ENCODE results near the gene B4GALNT4. TPM values are rescaled to one million over a fixed set of nuclear protein-coding genes. Genes with fewer than 3 reads are reported as not detected.
"Not testable (repeated sequence)": the region's sequence is repeated elsewhere in the genome, so short reads cannot be mapped to it uniquely, and the experiment has no call there.

The B4GALNT4 gene
- total RNA-seq, 1 donor from 2014 or later, result not detected

DNA sequence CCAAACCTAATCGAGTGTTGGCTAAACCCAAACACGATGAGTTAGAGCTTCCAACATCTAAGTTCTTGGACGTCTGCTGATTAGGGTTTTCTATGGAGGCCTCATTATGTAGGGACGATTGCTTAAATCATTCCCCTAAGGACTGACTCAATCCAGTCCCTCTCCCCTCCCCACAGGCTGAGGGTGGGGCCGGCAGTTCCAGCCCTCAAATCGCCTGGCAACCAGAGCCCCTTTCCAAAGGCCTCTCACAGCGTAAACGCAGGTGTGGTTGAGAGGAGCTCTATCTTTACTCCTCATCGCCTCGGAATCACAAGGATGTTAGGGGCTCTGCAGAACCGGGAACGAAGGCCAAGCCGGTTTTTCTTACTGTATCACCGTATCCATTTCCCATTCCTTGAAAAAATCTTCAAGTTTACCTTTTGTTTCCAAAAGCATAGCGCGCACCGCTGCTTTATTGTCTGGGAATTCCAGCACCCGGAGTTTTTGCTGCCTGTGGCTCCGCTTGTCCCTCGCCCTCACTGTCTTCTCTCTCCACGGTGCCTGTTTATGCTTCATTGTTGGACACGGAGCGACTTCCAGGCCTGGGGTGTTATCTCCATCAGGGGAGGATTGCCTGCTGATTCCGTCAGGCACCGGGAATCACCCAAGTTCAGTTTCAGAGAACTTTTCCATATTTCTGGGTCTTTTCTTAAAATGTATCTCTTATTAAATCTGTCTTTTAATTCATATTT, 34.9 kb upstream of the B4GALNT4 start:
- DNase-seq (ENCODE audit: low spot score), result peak; percentile 86

DNA sequence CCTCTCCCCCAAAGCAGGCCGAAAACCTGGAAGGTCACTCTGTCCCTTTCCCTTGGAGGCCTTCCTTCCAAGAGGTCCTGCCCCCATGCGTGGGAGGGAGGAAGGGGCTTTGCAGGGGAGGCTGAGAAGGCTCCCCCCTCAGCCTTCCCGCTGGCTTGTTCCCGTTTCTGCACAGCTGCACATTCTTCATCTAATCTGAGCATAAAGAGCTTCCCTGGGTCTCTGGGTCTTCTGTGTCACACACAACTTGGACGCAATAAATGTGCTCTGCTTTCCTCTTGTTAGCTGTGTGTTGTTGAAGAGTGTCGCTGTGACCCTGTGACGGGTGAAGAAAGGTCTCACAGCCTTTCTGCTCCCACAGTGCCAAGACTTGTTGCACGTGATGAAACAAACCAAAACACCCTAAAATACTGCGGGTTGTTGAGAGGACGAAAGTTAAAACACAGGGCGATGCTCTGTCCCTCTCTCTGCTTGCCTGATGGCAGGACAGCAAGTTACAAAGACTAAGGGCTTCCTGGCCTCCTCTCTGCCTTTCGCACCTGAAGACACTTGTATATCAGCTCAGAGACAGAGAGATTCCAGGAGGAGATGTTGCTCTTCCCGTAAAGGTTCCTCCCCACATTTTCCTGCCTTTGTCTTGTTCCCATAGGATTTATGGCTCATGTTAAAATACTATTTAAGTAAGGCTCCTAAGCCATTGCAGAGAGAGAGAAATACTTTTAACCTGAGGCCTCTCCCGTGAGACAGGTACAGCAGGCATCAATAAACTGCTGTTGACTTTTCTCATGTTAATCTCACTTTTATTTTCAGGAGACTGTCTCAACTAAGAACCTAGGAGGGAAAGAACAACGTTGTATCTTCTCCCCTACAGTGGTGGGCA, 33.3 kb upstream of the B4GALNT4 start:
- DNase-seq (ENCODE audit: low spot score), result peak; percentile 68

DNA sequence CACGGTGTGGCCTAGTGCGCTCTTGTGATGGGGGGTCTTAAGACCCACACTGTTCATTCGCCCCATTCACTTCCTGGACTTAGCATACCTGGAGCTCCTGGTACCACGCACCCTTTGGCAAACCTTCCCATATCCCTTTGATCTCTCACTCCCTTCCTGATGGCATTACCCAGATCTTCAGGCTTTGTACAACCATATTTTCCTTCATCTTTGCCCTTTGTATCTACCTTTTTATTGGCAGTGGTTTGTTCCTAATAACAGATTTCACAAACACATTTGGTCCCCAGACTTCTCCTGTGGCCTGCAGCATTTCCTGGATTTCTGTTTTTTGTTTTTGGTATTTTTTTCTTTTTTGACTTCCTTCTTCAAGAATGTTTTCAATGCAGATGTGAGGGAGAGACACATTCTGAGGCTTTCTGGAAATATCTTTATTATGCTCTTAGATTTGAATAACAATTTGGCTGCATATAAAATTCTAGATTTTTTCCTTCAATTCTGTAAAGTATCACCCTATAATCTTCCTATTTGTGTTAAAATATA, 32.6 kb upstream of the B4GALNT4 start:
- DNase-seq (ENCODE audit: low spot score), result no peak

DNA sequence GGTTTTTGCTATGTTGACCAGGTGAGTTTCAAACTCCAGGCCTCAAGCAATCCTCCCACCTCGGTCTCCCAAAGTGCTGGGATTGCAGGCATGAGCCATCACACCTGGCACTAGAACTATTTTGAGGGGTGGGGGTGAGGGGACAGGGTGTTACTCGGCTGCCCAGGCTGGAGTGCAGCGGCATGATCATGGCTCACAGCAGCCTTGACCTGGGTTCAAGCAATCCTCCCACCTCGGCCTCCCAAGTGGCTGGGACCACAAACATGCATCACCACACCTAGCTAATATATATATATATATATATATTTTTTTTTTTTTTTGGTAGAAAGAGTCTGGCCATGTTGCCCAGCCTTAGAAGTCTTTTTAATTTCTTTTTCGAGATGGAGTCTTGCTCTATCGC, 31.6 kb upstream of the B4GALNT4 start:
- peak; percentile 14 for DNase-seq (ENCODE audit: low spot score)

DNA sequence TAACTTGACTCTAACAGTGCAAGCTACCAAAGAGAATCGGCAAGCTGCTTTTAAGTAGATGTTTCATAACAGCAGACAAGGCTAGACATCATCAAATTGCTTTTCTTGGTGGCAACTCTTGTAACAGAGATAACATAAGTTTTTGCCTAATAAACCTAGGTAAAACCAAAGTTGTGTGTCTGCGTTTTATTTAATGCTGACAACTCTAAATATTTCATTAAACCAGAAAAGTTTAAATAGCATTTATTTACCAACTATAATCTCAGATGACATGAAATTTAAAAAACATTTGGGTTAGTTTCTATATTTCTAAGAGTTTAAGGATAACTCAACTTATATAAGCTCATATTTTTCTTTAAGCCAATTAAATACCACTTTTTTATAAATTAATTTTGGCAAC, 29.3 kb upstream of the B4GALNT4 start:
- DNase-seq (ENCODE audit: low spot score), result no peak

DNA sequence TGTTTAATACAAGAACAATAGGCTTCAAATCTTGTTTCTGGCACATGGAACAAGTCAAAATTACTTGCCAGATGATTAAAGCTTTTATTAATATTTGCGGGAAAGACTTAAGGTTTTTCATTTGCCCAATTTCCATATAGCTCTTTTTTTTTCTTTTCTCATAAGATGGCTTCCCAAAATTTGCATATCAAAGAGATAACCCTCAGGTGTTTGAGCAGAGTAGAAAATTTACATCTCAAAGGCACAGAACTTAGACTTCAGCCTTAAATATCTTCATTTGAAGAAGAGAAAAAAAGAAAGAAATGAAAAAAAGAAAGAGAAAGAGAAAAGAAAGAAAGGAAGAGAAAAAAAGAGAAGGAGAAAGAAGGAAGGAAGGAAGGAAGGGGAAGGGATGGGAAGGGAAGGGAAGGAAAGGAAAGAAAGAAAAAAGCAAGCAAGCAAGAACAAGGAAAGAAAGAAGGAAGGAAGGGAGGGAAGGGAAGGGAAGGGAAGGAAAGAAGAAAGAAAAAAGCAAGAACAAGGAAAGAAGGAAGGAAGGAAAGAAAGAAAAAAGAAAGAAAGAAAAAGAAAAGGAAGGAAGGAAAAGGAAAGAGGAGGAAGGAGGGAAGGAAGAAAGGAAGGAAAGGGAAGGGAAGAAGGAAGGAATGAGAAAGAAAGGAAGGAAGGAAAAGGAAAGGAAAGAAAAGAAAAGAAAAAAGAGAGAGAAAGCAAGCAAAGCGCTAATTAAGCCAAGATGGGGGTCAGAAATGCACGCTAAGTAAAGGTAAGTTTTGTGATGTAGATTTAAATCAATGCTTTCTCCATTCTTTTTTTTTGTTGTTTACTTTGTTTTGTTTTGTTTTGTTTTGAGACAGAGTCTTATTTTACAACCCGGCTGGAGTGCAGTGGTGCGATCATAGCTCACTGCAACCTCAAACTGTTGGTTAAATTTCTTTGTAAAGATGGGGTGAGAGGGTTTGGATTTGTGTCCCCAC, 28.5 kb upstream of the B4GALNT4 start:
- DNase-seq (ENCODE audit: low spot score), result no peak

DNA sequence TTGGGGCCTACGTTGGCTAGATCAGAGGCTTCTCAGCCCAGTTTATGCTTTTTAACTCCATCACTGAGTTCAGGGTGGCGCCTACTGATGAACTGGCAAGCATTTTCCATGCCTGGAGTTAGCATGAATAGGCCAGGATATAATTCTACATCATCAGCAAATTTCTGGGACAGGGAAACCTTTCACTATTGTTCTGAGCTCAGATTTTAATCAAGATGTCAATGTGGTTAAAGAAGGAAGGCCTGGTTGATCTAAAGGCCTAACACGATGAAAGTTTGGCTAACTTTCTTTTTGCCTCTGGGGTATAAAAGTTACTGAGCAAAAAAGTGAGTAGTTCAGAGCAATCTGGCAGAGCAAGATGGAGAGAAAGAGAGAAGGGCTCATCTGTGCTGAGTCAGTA, 27.0 kb upstream of the B4GALNT4 start:
- DNase-seq (ENCODE audit: low spot score), result no peak

DNA sequence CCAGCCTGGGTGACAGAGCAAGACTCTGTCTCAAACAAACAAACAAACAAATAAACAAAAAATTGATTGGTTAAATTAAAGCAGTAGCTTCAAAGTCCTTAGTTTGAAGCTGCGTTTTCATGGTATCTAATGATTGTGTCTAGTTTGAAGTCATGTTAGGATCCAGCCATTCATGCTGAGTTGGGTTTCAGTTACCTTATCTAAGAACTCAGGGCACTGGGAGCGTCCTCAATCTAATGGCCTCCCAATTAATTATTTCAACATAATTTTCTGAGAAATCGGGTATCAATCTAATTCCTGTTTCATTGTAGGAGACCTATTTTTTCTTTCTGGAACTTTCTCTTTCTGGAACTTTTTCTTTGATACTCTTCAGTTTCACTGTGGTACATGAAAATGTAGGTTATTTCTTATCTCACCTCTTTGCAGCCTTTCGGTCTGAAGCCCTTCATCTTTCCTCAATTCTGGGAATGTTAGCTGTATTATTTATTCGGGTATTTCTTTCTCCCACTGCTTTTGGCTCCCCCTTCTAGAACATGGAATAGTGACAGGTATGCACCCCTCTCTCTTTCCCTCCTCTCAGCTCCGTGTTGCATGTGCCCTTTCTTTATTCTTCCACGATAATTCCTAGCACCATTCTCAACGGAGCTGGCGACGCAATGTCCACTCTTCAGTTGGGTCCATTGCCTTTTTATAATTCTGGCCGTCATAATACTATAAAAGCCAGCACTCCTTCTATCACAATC, 24.3 kb upstream of the B4GALNT4 start:
- DNase-seq (ENCODE audit: low spot score), result no peak

DNA sequence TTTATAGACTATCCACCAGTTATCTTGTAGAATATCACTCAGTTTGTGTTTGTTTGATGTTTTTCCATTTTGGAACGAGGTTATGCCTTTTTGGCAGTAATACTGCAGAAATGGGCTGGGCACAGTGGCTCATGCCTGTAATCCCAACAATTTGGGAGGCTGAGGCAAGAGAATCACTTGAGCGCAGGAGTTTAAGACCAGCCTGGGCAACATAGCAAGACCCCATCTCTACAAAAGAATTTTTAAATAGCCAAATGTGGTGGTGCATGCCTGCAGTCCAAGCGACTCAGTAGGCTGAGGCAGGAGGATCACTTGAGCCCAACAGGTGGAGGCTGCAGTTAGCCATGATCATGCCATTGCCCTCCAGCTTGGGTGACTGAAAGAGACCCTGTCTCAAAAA, 22.8 kb upstream of the B4GALNT4 start:
- no peak for DNase-seq (ENCODE audit: low spot score)

DNA sequence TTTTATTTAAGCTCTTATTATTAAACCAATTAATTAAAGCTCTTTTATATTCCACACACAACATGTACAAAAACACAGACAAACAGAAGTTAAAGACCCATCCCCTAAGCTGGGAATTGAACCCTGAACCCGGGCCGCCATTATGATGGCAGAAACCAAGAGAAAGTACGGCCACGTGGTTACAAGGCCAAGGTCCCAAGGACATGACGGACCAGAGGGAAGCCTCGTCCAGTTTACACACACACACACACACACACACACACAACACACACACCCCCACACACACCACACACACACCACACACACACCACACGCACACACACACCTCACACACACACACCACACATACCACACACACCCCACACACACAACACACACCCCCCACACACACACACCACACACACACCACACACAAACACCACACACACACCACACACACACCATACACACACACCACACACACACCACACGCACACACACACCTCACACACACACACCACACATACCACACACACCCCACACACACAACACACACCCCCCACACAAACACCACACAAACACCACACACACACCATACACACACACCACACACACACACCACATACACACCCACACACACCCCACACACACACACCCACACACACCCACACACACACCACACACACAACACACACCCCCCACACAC, 19.9 kb upstream of the B4GALNT4 start:
- not testable (repeated sequence) for DNase-seq (ENCODE audit: low spot score)

DNA sequence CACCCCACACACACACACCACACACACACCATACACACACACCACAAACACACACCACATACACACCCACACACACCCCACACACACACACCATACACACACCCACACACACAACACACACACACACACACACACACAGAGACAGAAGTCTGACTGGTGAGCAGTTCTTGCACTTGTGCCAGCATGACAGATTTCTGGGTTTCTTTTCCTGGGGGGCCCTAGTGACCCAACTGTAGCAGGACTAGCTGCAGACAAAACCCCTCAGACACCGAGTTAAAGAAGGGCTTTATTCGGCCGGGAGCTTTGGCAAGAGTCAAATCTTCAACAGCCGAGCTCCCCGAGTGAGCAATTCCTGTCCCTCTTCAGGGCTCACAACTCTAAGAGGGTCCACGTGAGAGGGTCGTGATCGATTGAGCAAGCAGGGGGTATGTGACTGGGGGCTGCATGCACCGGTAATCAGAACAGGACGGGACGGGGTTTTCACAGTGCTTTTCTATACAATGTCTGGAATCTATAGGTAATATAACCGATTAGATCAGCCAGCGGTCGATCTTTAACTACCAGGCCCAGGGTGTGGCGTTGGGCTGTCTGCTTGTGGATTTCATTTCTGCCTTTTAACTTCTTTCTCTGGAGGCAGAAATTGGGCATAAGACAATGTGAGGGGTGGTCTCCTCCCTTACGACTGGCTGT, 19.1 kb upstream of the B4GALNT4 start:
- DNase-seq (ENCODE audit: low spot score), result not testable (repeated sequence)

DNA sequence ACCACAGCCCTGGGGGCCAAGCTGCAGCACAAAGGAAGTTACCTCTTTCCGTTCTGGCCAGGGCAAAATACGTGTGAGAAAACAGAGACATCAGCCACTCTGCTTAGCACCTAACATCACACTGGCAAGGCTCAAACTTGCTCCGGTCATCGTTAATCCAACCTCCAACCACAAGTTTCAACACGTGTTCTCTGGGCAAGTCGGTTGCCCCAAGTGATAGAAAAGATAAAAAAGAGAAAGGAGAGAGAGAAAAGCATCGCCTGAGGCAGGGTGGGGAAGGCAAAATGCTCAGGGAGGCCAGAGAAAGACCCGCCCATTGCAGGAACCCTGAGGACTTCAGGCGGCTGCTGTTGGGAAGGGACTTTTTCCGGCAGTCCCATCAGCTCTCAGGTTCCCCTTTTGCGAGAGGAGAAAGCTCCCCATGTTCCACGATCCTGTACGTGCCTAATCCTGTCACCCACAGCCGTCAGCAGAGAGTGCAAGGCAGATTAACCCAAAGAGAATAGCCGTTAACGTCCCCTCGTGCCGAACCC, 18.5 kb upstream of the B4GALNT4 start:
- DNase-seq (ENCODE audit: low spot score), result no peak

DNA sequence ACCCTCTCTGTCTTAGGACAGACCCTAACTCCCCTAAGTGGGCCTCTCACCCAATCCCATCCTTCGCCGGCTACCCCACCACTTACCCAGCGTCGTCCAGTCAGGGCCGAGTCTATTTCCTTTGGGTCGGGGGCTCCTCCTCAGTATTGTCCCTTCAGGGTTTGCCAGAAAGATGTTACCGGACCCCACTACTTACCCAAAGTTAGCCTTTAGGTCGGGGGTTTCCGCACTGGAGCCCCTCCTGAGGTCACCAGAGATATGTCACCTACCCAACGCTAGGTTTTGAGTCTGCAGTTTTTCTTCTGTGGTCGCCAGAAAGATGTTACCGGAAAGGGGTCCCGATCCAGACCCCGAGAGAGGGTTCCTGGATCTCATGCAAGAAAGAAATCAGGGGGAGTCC, 17.9 kb upstream of the B4GALNT4 start:
- DNase-seq (ENCODE audit: low spot score), result no peak

DNA sequence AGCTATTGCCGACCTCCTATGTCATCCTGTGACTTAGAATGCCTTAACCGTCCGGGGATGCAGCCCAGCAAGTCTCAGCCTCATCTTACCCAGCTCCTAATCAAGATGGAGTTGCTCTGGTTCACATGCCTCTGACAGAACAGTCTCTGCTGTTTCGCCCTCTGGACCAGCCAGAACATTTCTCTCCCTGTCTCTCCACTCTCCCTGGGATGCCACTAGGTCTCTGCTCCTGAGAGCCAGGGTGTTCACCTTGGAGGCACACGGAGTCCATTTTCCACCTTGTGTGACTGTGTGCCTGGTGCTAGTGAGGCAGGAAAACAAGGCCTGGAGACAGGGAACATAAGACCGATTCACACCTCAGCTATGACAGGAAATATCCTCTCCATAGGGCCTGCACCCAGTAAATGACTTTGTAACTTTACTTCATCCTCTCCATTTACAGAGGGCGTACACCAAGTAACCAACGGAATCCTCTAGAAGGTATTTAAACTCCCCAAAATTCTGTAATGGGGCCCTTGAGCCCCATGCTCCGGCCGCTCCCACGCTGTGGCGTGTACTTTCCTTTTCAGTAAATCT, 16.8 kb upstream of the B4GALNT4 start:
- no peak for DNase-seq (ENCODE audit: low spot score)

DNA sequence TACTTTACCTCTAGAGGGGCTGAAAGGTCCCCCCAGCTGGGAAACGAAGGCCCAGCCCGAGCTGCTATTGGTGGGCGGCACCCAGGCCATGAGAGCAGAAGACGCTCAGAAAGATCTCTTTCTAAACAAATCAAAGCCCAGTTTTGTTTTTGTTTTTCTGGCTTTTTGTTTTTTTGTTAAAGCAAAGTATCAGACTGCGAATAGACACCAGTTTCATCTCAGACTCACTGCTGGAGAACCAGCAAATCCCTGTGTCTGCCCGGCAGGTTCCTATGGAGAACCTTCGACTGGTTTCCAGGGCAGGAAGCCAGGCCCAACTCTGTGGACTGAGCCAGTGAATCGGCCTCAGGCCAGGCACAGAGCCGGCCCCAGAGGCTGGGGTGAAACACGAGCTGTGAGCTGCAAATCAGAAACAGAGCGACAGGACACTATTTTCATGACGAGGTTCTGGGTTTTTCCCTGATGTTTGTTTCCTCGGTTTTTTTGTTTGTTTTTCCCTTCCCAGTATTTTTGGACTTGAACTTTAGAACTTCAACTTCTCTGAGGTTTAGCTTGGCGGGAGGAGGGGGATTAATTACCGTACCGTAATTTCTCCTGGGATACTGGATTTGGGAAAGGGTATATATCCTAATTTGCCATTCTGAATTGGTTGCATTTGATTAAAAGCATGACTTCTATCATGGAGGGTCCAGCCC, 16.0 kb upstream of the B4GALNT4 start:
- DNase-seq (ENCODE audit: low spot score), result no peak

DNA sequence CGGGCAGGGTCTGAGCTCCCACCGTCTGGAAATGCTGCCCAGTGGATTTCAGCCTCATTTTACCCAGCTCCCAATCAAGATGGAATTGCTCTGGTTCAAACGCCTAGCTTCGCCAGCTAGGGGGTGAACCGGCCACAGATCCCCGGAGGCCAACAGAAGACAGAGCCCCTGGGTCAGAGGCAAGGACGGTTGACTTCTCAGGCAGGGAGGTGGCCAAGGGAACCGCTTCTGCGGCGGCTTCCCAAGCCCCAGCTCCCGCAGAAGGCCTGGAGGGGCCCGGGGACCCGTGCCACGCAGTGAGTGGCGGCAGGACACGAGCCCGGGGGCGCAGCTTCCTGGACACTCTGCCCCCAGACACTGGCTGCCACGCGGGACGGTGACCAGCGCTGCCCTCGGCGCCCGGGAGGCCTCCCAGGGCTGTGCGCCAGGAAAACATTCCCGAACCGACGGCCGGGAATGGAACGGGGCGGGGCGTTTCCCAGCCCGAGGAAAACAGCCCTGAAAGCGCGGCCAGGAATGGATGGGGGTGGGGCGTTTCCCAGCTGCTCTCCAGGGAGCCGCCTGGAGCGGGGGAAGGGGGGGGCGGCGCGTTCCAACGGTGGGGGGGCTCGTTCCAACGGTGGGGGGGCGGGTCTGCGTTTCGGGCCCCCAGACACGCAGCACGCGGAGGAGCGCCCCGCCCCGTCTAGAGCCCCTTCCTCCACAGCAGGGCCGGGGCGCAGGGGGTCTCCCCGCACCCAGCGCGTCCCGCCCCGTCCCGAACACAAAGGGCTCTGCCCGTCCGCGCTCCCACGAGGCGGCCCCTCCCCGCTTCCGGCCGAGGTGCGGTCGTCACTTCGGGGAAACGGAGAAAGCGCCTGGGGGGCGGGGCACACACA, 13.5 kb upstream of the B4GALNT4 start:
- peak; percentile 98 for DNase-seq (ENCODE audit: low spot score)

DNA sequence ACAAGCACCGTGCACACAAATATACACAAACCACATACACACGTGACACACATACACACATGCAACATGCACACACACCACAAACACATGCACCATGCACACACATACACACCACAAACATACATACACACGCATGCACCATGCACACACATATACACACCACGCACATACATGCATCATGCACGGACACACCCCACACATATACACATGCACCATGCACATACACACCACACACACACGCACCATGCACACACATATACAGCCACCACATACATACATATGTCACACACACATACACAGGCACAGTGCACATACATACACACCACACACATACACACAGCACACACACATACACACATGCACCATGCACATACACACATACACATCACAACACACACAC, 12.7 kb upstream of the B4GALNT4 start:
- DNase-seq (ENCODE audit: low spot score), result peak; percentile 30
